ENCODE data around the gene RRAS.

RRAS gene

DNA sequence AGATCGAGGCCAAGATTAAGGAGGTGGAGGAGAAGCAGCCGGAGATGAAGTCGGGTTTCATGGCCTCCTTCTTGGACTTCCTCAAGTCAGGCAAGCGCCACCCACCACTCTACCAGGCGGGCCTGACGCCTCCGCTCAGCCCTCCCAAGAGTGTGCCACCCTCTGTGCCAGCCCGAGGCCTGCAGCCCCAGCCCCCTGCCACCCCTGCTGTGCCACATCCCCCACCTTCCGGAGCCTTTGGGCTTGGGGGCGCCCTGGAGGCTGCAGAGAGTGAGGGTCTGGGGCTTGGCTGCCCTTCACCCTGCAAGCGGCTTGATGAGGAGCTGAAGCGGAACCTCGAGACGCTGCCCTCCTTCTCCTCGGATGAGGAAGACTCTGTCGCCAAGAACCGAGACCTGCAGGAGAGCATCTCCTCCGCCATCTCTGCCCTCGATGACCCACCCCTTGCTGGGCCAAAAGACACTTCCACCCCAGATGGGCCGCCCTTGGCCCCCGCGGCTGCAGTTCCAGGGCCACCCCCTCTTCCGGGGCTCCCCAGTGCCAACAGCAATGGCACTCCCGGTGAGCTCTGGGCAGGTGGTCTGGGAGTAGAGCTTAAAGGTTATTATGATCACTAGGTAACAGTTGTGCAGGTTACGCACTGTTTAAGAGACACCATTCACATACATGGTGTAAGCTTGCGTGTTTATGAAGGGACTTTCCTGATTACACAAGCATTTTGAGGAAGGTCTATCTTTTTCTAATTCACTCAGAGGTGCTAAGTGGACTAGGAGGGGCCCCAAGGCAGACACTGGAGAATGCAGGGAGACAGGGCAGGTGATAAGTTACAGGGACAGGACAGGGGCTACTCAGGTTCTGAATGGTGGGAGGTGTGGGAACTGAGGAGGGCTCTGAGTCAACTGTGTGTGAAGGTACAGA, 40.3 kb downstream of the RRAS start:
- no peak for ATAC-seq (replicated peaks; ENCODE audit: extremely low read depth, poor library complexity, severe bottlenecking)
- Mint-ChIP-seq H3K4me1 (peaks cover 15% of the 10 kb centered on the region), H3K27me3 (no peaks in the 10 kb centered on the region), H3K27ac (ENCODE audit: low read depth) (no peak overlapping the region), H3K9me3 (no peaks in the 10 kb centered on the region), H3K36me3 (ENCODE audit: insufficient read depth) (peaks cover 34% of the 10 kb centered on the region), H3K4me3 (no peak overlapping the region)
- DNase-seq (ENCODE audit: low spot score in 2 of 2), result no peak

GRCh38 chr19:49597703-49597974, 42.3 kb downstream of the RRAS start:
- Mint-ChIP-seq H3K27me3 (no peaks in the 10 kb centered on the region), H3K27ac (ENCODE audit: low read depth) (no peak overlapping the region), H3K36me3 (ENCODE audit: insufficient read depth) (peaks cover 40% of the 10 kb centered on the region), H3K4me1 (peaks cover 35% of the 10 kb centered on the region), H3K9me3 (no peaks in the 10 kb centered on the region), H3K4me3 (no peak overlapping the region)
- no peak for ATAC-seq (replicated peaks; ENCODE audit: extremely low read depth, poor library complexity, severe bottlenecking)
- no peak for DNase-seq (ENCODE audit: low spot score in 2 of 2)

DNA sequence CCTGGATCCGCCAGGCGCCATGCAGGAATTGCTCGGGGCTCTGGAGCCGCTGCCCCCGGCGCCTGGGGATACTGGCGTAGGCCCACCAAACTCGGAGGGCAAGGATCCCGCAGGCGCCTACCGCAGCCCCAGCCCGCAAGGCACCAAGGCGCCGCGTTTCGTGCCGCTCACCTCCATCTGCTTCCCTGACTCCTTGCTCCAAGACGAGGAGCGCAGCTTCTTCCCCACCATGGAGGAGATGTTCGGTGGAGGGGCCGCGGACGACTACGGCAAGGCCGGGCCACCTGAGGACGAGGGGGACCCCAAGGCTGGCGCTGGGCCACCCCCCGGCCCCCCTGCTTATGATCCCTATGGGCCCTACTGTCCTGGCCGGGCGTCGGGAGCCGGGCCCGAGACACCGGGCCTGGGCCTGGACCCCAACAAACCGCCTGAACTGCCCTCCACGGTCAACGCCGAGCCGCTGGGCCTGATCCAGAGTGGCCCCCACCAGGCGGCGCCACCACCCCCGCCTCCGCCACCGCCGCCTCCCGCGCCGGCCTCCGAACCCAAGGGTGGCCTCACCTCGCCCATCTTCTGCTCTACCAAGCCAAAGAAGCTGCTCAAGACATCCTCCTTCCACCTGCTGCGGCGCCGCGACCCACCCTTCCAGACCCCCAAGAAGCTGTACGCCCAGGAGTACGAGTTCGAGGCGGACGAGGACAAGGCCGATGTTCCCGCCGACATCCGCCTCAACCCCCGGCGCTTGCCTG, 42.8 kb downstream of the RRAS start:
- peaks cover 42% of the 10 kb centered on the region for H3K36me3 Mint-ChIP-seq (ENCODE audit: insufficient read depth)
- H3K27ac Mint-ChIP-seq (ENCODE audit: low read depth), result no peak overlapping the region
- no peak overlapping the region for H3K4me3 Mint-ChIP-seq
- ATAC-seq (replicated peaks; ENCODE audit: extremely low read depth, poor library complexity, severe bottlenecking) (no peak), DNase-seq (ENCODE audit: low spot score in 2 of 2) (no peak)
- H3K4me1 Mint-ChIP-seq, result peaks cover 40% of the 10 kb centered on the region
- H3K27me3 Mint-ChIP-seq, result no peaks in the 10 kb centered on the region
- H3K9me3 Mint-ChIP-seq, result no peaks in the 10 kb centered on the region

- no peak for ATAC-seq (replicated peaks; ENCODE audit: extremely low read depth, poor library complexity, severe bottlenecking)
- H3K36me3 Mint-ChIP-seq (ENCODE audit: insufficient read depth), result peaks cover 42% of the 10 kb centered on the region
- H3K27me3 Mint-ChIP-seq, result no peaks in the 10 kb centered on the region
- H3K4me3 Mint-ChIP-seq, result no peak overlapping the region
- no peaks in the 10 kb centered on the region for H3K9me3 Mint-ChIP-seq
- H3K4me1 Mint-ChIP-seq, result peaks cover 42% of the 10 kb centered on the region
- no peak for DNase-seq (ENCODE audit: low spot score in 2 of 2)
- no peak overlapping the region for H3K27ac Mint-ChIP-seq (ENCODE audit: low read depth)
These were observed 43.5 kb downstream of the RRAS start for GRCh38 chr19:49596407-49596806.

DNA sequence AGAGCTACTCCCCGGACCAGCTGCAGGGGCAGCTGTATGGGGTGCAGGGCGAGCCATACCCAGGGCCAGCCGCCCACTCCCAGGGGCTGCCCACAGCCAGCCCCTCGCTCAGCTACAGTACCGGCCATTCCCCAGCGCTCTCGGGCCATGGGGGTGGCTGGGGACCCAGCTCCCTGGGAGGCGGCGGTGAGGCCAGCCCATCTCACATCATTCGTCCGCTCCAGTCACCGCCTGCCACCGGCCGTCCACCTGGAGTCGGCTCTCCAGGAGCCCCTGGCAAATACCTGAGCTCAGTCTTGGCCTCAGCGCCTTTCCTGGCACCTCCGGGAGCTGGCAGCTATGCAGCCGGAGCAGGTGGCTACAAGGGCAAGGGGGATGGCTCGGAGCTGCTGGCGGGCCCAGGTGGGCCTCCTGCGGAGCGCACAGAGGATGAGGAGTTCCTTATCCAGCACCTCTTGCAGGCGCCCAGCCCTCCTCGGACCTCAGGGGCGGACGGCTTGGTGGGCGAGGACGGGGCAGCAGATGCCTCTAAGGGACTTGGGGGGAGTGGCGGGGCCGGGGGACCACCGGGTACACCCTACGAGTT, 44.0 kb downstream of the RRAS start:
- peaks cover 39% of the 10 kb centered on the region for H3K4me1 Mint-ChIP-seq
- no peak overlapping the region for H3K4me3 Mint-ChIP-seq
- H3K9me3 Mint-ChIP-seq, result no peaks in the 10 kb centered on the region
- DNase-seq (ENCODE audit: low spot score in 2 of 2) (no peak), ATAC-seq (replicated peaks; ENCODE audit: extremely low read depth, poor library complexity, severe bottlenecking) (no peak)
- H3K36me3 Mint-ChIP-seq (ENCODE audit: insufficient read depth), result peaks cover 39% of the 10 kb centered on the region
- no peaks in the 10 kb centered on the region for H3K27me3 Mint-ChIP-seq
- H3K27ac Mint-ChIP-seq (ENCODE audit: low read depth), result no peak overlapping the region

DNA sequence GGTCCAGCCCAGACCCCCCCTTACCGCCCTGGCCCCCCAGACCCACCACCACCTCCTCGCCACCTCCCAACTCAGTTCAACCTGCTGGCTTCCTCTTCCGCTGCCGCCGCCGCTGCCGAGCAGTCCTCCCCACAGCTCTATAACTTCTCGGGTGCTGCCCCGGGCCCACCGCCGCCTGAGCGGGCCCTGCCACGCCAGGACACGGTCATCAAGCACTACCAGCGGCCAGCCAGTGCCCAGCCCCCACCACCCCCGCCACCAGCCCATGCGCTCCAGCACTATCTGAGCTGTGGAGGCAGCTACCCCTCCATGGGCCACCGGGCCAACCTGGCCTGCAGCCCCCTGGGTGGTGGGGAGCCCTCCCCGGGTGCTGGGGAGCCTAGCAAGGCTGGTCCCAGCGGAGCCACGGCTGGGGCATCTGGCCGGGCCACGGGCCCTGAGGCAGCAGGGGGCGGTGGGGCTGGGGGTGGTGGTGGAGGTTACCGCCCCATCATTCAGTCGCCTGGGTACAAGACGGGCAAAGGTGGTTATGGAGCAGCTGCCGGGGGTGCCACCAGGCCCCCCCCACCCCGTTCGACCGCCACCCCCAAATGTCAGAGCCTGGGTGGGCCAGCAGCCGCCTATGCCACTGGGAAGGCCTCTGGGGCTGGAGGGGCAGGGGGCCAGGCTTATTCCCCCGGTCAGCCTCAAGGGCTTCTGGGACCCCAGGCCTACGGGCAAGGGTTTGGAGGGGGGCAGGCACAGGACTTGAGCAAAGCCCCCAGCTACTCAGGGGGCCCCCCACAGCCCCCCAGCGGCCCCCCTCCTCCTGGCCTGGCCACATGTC, 44.7 kb downstream of the RRAS start:
- H3K4me1 Mint-ChIP-seq, result peaks cover 35% of the 10 kb centered on the region
- DNase-seq (ENCODE audit: low spot score in 2 of 2) (no peak), ATAC-seq (replicated peaks; ENCODE audit: extremely low read depth, poor library complexity, severe bottlenecking) (no peak)
- H3K27me3 Mint-ChIP-seq, result no peaks in the 10 kb centered on the region
- no peak overlapping the region for H3K27ac Mint-ChIP-seq (ENCODE audit: low read depth)
- no peaks in the 10 kb centered on the region for H3K9me3 Mint-ChIP-seq
- H3K36me3 Mint-ChIP-seq (ENCODE audit: insufficient read depth), result peaks cover 42% of the 10 kb centered on the region
- no peak overlapping the region for H3K4me3 Mint-ChIP-seq

DNA sequence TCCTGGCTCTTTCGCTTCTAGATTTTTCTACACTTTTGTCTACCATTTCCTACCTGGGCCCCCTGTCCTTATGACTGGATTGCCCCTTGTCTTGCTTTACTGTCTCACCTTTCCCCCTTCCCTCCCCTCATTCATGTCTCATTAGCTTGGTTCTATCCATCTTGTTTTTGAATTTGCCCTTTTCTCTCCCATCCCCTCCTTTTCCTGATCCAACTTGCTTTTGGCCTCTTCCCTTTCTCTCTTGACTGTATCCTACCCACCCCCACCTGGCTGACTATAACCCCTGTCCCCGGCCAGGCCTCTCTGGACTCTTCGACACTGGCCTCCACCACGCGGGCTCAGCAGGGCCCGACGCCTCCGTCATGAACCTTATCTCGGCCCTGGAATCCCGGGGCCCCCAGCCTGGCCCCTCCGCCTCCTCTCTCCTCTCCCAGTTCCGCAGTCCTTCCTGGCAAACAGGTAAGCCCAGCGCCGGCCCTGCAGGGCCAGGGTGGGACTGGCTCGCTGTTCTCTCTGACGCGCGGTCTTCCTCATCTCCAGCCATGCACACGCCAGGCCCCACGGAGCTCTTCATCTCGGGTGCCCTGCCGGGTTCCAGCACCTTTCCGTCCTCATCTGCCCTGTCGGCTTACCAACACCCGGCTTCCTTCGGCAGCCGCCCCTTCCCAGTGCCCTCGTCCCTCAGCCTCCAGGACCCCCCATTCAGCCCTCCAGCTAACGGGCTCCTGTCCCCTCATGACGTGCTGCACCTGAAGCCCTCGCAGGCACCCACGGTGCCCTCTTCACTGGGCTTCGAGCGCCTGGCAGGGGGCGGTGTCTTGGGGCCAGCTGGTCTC, 45.6 kb downstream of the RRAS start:
- DNase-seq (ENCODE audit: low spot score in 2 of 2), result no peak
- peak overlapping the region; percentile 88 for H3K4me3 Mint-ChIP-seq
- H3K36me3 Mint-ChIP-seq (ENCODE audit: insufficient read depth), result peaks cover 39% of the 10 kb centered on the region
- H3K27me3 Mint-ChIP-seq, result no peaks in the 10 kb centered on the region
- H3K9me3 Mint-ChIP-seq, result no peaks in the 10 kb centered on the region
- H3K27ac Mint-ChIP-seq (ENCODE audit: low read depth), result peak overlapping the region; percentile 79
- H3K4me1 Mint-ChIP-seq, result peaks cover 38% of the 10 kb centered on the region
- ATAC-seq (replicated peaks; ENCODE audit: extremely low read depth, poor library complexity, severe bottlenecking), result no peak

DNA sequence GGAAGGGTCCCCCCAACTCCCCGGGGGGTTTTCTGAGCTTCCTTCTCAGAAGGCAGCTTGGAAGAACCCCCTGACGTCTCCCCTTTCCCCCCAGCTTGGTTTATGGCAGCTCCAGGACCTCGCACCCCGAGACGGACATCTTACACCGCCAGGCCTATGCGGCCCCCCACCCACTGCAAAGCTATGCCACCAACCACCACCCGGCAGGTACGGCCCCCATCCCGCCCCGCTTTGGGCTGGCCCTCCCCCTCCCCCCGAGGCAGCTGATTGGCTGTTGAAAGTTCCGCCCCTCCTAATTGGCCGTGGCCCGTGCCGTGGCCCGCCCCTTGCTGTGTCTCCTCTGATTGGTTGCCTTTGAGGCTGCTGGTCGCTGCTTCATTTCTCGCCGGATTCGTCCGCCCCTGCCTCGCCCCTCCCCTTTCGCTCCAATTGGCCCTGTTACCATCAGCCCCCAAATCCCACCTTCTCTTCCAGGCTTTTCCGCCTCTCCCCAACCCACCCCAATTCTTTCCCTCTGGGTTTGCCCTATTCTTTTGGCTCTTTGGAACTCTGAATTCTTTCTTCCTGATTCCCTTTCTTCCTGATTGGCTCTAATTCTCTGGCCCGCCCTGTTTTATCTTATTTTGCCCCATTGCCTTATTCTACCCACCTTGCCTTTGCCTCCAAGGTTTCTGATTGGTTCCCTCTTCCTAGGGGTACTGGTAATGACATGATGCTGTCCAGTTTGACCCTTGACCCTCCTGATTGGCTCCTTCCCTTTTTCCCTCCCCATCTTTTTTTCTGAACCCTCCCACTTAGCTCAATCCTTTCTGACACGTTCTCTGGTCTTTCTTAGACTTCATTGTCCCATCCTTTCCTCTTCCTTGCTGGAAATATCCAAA, 46.5 kb downstream of the RRAS start:
- peaks cover 39% of the 10 kb centered on the region for H3K36me3 Mint-ChIP-seq (ENCODE audit: insufficient read depth)
- no peaks in the 10 kb centered on the region for H3K9me3 Mint-ChIP-seq
- peak overlapping the region; percentile 88 for H3K4me3 Mint-ChIP-seq
- DNase-seq (ENCODE audit: low spot score in 2 of 2) (peak; percentile 75 to 81), ATAC-seq (replicated peaks; ENCODE audit: extremely low read depth, poor library complexity, severe bottlenecking) (peak; percentile 33)
- H3K27ac Mint-ChIP-seq (ENCODE audit: low read depth), result peak overlapping the region; percentile 79
- H3K27me3 Mint-ChIP-seq, result no peaks in the 10 kb centered on the region
- peaks cover 44% of the 10 kb centered on the region for H3K4me1 Mint-ChIP-seq

DNA sequence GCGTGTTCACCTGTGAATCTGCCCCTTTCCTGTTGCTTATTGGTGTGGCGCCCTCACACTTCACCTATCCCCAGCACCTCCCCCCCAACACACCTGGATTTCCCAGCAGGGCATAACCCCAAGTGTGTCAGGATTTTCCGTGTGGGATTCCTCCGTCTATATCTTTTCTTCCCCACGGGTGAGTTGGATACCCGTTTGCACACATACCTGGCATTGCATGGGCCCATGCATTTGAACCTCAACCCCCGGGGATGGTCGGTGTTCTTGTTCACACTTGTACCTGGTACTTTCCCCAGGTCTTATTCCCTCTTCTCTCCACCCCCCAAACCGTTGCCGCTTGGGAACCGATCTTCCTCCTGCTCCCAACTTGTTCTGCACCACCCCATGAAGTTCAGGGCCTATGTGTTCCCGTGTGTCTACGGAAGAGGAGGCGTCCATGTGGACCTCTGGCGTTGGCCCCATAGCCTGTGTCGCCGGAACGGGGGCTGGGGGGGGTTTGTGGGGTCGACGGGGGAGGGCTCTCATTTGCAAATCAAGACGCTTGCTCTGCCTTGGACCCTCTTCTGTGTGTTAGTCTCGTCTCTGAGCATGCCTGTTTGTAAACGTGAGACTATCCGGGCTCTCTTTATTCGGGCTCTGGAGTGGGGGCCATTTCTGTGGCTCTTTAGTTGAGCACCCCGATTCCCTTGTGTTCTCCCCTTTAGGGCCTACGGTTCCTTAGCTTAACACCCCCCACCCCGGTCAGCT, 47.3 kb downstream of the RRAS start:
- peak overlapping the region; percentile 88 for H3K4me3 Mint-ChIP-seq
- DNase-seq (ENCODE audit: low spot score in 2 of 2) (no peak), ATAC-seq (replicated peaks; ENCODE audit: extremely low read depth, poor library complexity, severe bottlenecking) (no peak)
- peaks cover 37% of the 10 kb centered on the region for H3K36me3 Mint-ChIP-seq (ENCODE audit: insufficient read depth)
- peak overlapping the region; percentile 79 for H3K27ac Mint-ChIP-seq (ENCODE audit: low read depth)
- peaks cover 44% of the 10 kb centered on the region for H3K4me1 Mint-ChIP-seq
- H3K27me3 Mint-ChIP-seq, result no peaks in the 10 kb centered on the region
- H3K9me3 Mint-ChIP-seq, result no peaks in the 10 kb centered on the region

GRCh38 chr19:49591731-49592485, 48.0 kb downstream of the RRAS start:
- no peak for ATAC-seq (replicated peaks; ENCODE audit: extremely low read depth, poor library complexity, severe bottlenecking)

More at GRCh38 chr19:49591731-49592485, 48.0 kb downstream of the RRAS start:
- H3K9me3 Mint-ChIP-seq, result no peaks in the 10 kb centered on the region
- H3K4me1 Mint-ChIP-seq, result peaks cover 44% of the 10 kb centered on the region
- peak overlapping the region; percentile 79 for H3K27ac Mint-ChIP-seq (ENCODE audit: low read depth)
- DNase-seq (ENCODE audit: low spot score in 2 of 2), result no peak
- H3K27me3 Mint-ChIP-seq, result no peaks in the 10 kb centered on the region
- H3K4me3 Mint-ChIP-seq, result peak overlapping the region; percentile 88
- peaks cover 34% of the 10 kb centered on the region for H3K36me3 Mint-ChIP-seq (ENCODE audit: insufficient read depth)
